HepG2 (cell line): ENCODE results near the gene EMILIN1. TPM values are rescaled to one million over a fixed set of nuclear protein-coding genes. Genes with fewer than 3 reads are reported as not detected.
A peak's percentile ranks its signal among the peaks of the same experiment; 100 is the strongest.

ENCODE experiments used
- ARNT ChIP-seq: fragments of 450-650 bp; IDR thresholded peaks from 2 replicates; pipeline ENCODE4 v1.6.1; 2017
- ATAD3A ChIP-seq: sonication (generic); formaldehyde crosslinking; IDR thresholded peaks from 2 replicates; pipeline ENCODE4 v1.4.0; 2020; ENCODE audit warnings: missing genetic modification reagents
- HMGXB3 ChIP-seq: sonication (generic); formaldehyde crosslinking; IDR thresholded peaks from 2 replicates; pipeline ENCODE4 v1.4.0; 2020; ENCODE audit warnings: missing genetic modification reagents, borderline replicate concordance
- KMT2A ChIP-seq: sonication (generic); formaldehyde crosslinking; IDR thresholded peaks from 2 replicates; pipeline ENCODE4 v1.4.0; 2020; ENCODE audit warnings: missing genetic modification reagents
- RAD21 ChIP-seq: fragments of 450-650 bp; formaldehyde crosslinking; IDR thresholded peaks from 2 replicates; pipeline ENCODE4 v1.5.0; 2020; ENCODE audit warnings: mild to moderate bottlenecking
- RNF219 ChIP-seq: sonication (generic); formaldehyde crosslinking; IDR thresholded peaks from 2 replicates; pipeline ENCODE4 v1.5.0; 2020; ENCODE audit warnings: mild to moderate bottlenecking, missing genetic modification reagents
- SMARCC2 ChIP-seq: fragments of 450-650 bp; IDR thresholded peaks from 2 replicates; pipeline ENCODE4 v1.6.1; 2017; ENCODE audit warnings: antibody characterized with exemption, mild to moderate bottlenecking
- ZBTB4 ChIP-seq: sonication (generic); formaldehyde crosslinking; IDR thresholded peaks from 2 replicates; pipeline ENCODE4 v1.4.0; 2020; ENCODE audit warnings: missing genetic modification reagents, mild to moderate bottlenecking, borderline replicate concordance
- ZNF12 ChIP-seq: sonication (generic); formaldehyde crosslinking; IDR thresholded peaks from 2 replicates; pipeline ENCODE4 v1.5.0; 2020; ENCODE audit warnings: missing genetic modification reagents
- ZNF468 ChIP-seq: sonication (generic); formaldehyde crosslinking; IDR thresholded peaks from 2 replicates; pipeline ENCODE4 v1.8.0; 2022; ENCODE audit warnings: mild to moderate bottlenecking, moderate library complexity, missing genetic modification reagents
- ZNF546 ChIP-seq: sonication (generic); formaldehyde crosslinking; conservative IDR thresholded peaks from 2 replicates; pipeline ENCODE4 v1.8.1; 2023; ENCODE audit warnings: mild to moderate bottlenecking, missing genetic modification reagents
- polyA plus RNA-seq, 8 experiments: library from polyadenylated mRNA; depleted of rRNA in 3 of 8; stranded (reverse) in 7 of 8; unstranded in 1 of 8; fragments of >200 nt; fragmentation: Illumina TruSeq in 4 of 8; extraction: Trizol in 4 of 8; gene quantifications; 2 replicates each; pipeline versions ENCODE4 v1.2.1 to v1.2.3, GENCODE V29; 2011 to 2016; ENCODE audit warnings: low read depth in 4 of 8, missing spikeins in 1 of 8, mixed read lengths in 1 of 8; ENCODE audit not compliant: insufficient read depth in 1 of 8
- total RNA-seq, 5 experiments: library from RNA; depleted of rRNA; stranded (reverse); fragments of >200 nt; fragmentation: Illumina TruSeq; extraction: Trizol; gene quantifications; 2 replicates each; pipeline ENCODE4 v1.2.3, GENCODE V29; 2016; ENCODE audit warnings: low read depth in 1 of 5

EMILIN1 gene
- total and polyA plus RNA-seq, 2 of the 13 experiments (the other 11 are each of a cell fraction or from before 2014, with no cell fraction given): 8.1 to 9.7 TPM

GRCh38 chr2:27089111-27089954 lies 10.9 kb downstream of the EMILIN1 start (continued):
- TF ChIP-seq HMGXB3: no peak
- no peak for TF ChIP-seq ZNF12 (CRISPR knock-in tag)
- 0 out of 2 replicates have a peak, but pooled peaks have one; percentile 14 for TF ChIP-seq ZBTB4 (CRISPR knock-in tag)
- TF ChIP-seq RNF219 (CRISPR knock-in tag): no peak
- no peak for TF ChIP-seq SMARCC2
- no peak for TF ChIP-seq ZNF468 (CRISPR knock-in tag)
- TF ChIP-seq ZNF546: no peak
- TF ChIP-seq ARNT: no peak
- no peak for TF ChIP-seq ATAD3A
- TF ChIP-seq KMT2A: 0 out of 2 replicates have a peak, but pooled peaks have one; percentile 23
- TF ChIP-seq RAD21 (CRISPR knock-in tag): no peak
